Subcutaneous abdominal adipose tissue (tissue), 5 donors: Measurements from ENCODE around the gene CFAP65.

ENCODE experiments used
- H3K27ac ChIP-seq: one replicate; pipeline ENCODE4 v1.7.0; 2013; ENCODE audit warnings: low read depth, mild to moderate bottlenecking, inconsistent platforms, low read length, moderate library complexity
- H3K27me3 ChIP-seq, 5 donors: one replicate each; pipeline ENCODE4 v1.7.0; 2013; ENCODE audit warnings: low read length in 5 of 5, inconsistent platforms in 1 of 5; ENCODE audit not compliant: control insufficient read depth in 5 of 5, insufficient read depth in 4 of 5
- H3K36me3 ChIP-seq, 5 donors: one replicate each; pipeline ENCODE4 v1.7.0; 2013; ENCODE audit warnings: low read length in 5 of 5; ENCODE audit not compliant: control insufficient read depth in 5 of 5, insufficient read depth in 5 of 5
- H3K4me1 ChIP-seq, 5 donors: one replicate each; pipeline ENCODE4 v1.7.0; 2013; ENCODE audit warnings: low read length in 5 of 5, mild to moderate bottlenecking in 3 of 5, moderate library complexity in 1 of 5; ENCODE audit not compliant: control insufficient read depth in 5 of 5, insufficient read depth in 5 of 5
- H3K4me3 ChIP-seq, 5 donors: one replicate each; pipeline ENCODE4 v1.7.0; 2013; ENCODE audit warnings: low read length in 5 of 5, low read depth in 1 of 5
- H3K9ac ChIP-seq, 5 donors: one replicate each; pipeline ENCODE4 v1.7.0; 2013; ENCODE audit warnings: low read length in 5 of 5, mild to moderate bottlenecking in 4 of 5, moderate library complexity in 3 of 5
- H3K9me3 ChIP-seq, 5 donors: one replicate each; pipeline ENCODE4 v1.7.0; 2013; ENCODE audit warnings: low read length in 5 of 5; ENCODE audit not compliant: control insufficient read depth in 5 of 5
- donor health status: healthy.
- donor health status: healthy.
- donor health status: healthy.
- donor health status: healthy.
- donor health status: healthy.

The CFAP65 gene

DNA sequence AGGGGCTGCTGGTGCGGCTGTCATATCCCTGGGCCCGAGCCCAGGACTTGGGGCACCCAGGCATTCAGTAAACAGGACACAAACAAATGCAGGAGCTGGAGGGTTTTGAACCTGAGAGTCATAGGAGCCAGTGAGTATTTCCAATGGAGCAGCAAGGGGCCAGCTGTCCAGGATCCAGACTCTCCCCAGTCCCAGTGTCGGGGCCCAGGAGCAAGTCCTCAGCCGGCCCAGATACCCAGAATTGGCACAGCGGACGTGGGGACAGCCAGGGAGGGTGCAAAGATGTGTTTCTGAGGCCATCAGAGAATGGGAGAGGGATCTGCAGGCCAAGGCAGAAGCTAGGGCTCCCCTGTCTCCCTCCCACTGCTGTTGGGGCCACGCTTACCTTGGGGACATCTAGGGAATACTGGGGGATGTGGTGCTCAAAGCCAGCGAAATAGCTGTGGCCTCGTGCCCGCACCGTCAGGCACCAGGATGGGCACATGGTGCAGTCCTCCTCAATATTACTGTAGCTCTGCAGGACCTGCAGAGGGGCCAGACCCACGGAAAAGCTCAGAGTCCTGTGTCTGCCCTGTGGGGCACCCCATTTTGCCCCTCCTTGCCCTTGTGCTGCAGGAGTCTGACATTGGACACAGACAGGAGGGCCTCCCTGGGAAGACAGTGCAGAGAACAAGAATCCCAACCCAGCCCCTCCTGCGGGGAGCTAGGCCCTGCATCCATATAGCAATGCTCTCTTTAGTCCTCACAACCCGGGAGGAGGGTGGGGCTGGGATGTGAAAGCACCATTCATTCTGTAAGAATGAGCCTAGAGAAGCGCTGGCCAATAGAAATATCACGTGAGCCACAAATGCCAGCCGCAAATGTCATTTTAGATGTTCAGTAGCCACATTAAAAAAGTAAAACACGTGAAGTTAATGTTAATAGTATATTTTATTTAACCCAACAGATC, 15.4 kb downstream of the CFAP65 start:
- no peaks in the 10 kb centered on the region for H3K9me3 ChIP-seq
- H3K36me3 ChIP-seq, result no peaks in the 10 kb centered on the region
- H3K9ac ChIP-seq, result no peak overlapping the region
- no peak overlapping the region for H3K4me3 ChIP-seq
- H3K4me1 ChIP-seq, result no peaks in the 10 kb centered on the region
- no peak overlapping the region for H3K27ac ChIP-seq
- H3K27me3 ChIP-seq, result peaks cover 9 to 29% (median 15%) of the 10 kb centered on the region in 5 donors

DNA sequence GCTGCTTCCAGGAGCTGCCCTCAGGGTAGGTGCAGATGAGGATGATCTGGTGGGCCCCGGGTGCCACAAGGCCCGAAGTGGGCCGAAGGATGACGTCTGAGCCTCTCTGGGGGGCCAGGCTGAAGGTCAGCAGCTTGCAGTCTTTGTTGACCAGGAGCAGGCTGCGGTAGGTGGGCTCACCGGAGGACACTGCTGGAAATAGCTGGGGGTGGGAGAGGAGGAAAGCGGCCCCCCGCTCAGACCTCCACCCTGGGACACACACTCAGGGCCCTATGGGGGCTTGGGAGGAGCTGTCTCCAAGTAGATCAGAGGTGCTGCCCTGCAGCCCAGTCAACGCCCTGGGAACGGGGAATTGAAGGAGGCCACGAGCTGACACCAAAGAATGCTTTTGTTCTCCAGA, 17.3 kb downstream of the CFAP65 start:
- no peak overlapping the region for H3K27ac ChIP-seq
- H3K9me3 ChIP-seq, result no peaks in the 10 kb centered on the region
- peaks cover 0 to 20% (median 10%) of the 10 kb centered on the region in 5 donors for H3K27me3 ChIP-seq

DNA sequence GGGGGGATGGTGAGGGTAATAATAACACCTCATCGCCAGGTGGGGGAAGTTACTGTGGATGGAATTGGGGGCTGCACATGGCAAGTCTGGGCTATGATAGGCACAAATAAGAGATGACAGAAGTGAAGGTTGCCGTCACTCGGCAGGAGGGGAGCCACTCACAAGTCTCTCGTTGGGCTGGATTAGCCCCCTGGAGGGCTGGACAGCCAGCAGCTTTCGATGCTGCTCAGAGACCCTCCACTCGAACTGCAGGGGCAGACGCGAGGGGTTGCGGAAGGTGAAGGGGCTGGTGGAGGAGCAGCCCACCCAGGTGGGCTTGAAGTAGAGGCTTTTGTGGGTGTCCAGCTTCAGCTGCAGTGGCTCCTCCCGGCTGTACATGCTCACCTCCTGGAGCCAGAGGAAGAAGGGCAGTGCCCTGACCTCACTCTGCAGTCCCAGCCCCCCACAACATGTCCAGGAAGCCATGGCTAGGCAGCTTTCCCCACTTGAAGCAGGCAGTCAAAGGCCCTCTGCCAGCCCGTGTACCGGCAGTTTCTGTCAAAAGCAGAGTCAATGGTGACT, 18.2 kb downstream of the CFAP65 start:
- Histone ChIP-seq H3K9me3 (no peaks in the 10 kb centered on the region), H3K4me3 (no peak overlapping the region), H3K27me3 (peaks cover 0 to 24% (median 16%) of the 10 kb centered on the region in 5 donors), H3K36me3 (no peaks in the 10 kb centered on the region), H3K27ac (no peak overlapping the region), H3K4me1 (peaks cover 0 to 2% (median 0%) of the 10 kb centered on the region in 5 donors), H3K9ac (no peak overlapping the region)

More for the DNA sequence above, 17.3 kb downstream of the CFAP65 start:
- Histone ChIP-seq H3K9ac (no peak overlapping the region), H3K4me1 (peaks cover 0 to 2% (median 0%) of the 10 kb centered on the region in 5 donors), H3K36me3 (no peaks in the 10 kb centered on the region), H3K4me3 (no peak overlapping the region)

DNA sequence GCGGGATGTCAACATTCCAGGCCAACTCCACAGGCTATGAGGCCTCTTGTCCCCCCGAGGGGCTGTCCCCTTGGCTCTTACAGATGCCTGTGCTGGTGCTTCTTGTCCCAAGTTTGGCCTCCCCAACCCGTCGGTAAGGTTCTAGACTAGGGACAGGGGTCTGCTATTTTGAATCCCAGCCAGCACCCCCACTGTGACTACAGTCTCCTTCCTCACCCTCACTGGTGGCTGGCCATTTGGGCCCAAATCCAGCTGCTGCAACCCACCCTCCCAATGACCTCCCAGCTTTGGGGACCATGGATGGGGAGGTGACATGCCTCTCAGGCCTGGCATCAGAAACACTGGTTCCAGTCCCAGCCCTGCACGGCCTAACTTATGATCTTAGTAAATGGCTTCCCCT, 18.7 kb downstream of the CFAP65 start:
- peaks cover 2 to 27% (median 18%) of the 10 kb centered on the region in 5 donors for H3K27me3 ChIP-seq
- no peak overlapping the region for H3K27ac ChIP-seq
- H3K4me1 ChIP-seq, result peaks cover 0 to 2% (median 0%) of the 10 kb centered on the region in 5 donors
- no peak overlapping the region for H3K9ac ChIP-seq
- no peaks in the 10 kb centered on the region for H3K9me3 ChIP-seq
- H3K4me3 ChIP-seq, result no peak overlapping the region
- no peaks in the 10 kb centered on the region for H3K36me3 ChIP-seq

DNA sequence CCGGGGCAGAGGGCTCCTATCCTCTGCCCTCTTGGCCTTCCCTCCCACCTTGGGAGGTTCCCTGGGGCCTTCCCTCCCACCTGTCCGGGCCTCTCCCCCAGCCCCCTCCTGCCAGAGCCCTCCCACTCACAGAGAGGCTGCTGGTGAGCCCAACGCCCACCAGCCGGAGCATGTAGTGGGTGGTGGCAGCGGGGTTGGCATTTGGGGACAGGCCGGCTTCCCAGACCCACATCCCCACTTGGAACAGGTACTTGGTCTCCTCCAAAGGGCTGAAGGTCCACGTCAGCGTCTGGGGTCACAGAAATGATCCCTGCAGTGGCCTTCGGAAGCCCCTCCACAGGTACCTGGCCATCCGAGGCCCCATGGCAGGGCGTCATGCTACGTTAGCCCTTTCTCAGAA, 19.3 kb downstream of the CFAP65 start:
- peaks cover 4 to 30% (median 16%) of the 10 kb centered on the region in 5 donors for H3K27me3 ChIP-seq
- H3K36me3 ChIP-seq, result no peaks in the 10 kb centered on the region
- H3K4me1 ChIP-seq, result peaks cover 0 to 2% (median 0%) of the 10 kb centered on the region in 5 donors
- H3K9me3 ChIP-seq, result no peaks in the 10 kb centered on the region
- H3K9ac ChIP-seq, result no peak overlapping the region
- no peak overlapping the region for H3K4me3 ChIP-seq
- no peak overlapping the region for H3K27ac ChIP-seq

DNA sequence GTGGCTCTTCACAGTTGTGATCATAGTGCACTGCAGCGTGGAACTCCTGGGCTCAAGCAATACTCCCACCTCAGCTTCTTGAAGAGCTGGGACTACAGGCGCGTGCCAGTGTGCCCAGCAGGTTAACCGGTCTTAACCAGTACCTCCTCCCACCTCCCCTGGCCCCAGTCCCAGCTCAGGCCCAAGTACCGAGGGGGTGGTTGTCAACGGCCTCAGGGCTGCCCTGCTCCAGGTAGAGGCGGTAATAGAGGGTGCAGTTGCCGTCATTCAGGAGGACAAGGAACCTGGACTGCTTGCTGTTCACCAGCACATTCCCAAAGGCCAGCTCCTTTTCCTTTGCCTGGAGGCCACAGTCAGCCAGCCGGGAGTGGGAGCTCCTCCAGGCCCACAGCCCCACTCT, 19.7 kb downstream of the CFAP65 start:
- Histone ChIP-seq H3K27me3 (peaks cover 4 to 30% (median 16%) of the 10 kb centered on the region in 5 donors), H3K27ac (no peak overlapping the region), H3K4me1 (peaks cover 0 to 2% (median 0%) of the 10 kb centered on the region in 5 donors)

DNA sequence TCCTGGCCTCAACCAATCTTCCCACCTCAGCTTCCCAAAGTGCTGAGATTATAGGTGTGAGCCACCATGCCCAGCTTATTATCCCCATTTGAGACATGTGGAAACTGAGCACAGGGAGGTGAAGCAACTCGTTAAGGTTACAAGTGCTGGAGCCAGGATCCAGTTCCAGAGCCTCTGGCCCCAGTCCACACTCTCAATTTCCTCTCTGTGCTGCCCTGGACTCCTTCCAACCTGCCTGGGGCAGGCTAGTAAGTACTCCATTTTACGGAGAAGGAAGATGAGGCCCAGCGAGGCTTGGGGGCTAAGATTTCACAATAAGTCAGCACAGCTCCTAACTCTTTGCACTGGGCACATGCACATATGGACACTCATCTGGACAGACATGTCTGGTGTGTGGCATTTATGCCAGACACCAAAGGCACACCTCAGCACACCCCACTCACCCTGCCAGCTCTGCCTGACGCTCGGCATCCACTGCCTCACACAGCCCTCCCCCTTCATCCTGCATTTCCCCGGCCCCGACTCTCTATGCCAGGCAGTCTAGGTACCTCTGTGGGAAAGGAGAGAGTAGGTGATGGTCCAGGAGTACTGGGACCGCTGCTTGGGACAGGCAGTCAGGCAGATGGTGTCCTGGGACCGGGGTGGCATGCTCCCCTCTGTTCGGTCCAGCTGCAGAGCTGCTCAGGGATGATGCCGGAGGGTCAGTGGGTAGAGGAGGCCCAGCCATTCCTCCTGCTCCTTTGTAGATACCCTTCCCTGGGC, 20.5 kb downstream of the CFAP65 start:
- H3K27me3 ChIP-seq, result peaks cover 4 to 30% (median 16%) of the 10 kb centered on the region in 5 donors
- peaks cover 0 to 2% (median 0%) of the 10 kb centered on the region in 5 donors for H3K4me1 ChIP-seq

More for the DNA sequence above, 19.7 kb downstream of the CFAP65 start:
- no peak overlapping the region for H3K9ac ChIP-seq
- H3K36me3 ChIP-seq, result no peaks in the 10 kb centered on the region
- H3K4me3 ChIP-seq, result no peak overlapping the region
- H3K9me3 ChIP-seq, result no peaks in the 10 kb centered on the region

DNA sequence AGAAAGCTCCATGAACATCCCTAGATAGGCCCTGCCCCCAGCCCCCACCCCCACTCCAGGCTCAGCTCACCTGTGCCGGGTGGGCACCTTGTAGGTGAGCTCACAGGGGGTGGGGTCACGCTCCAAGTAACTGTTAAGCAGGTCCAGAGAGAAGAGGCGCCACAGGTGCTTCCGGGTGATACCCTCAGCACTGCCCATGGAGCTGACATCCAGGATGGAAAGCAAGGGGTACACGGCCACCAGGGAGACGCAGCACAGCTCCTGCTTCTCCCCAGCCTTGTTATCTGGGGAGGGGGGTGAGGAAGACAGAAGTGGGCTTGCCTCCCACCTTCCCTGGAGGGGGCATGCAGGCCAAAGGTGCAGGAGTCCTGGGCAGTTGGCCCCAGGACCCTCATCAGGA, 21.9 kb downstream of the CFAP65 start:
- H3K9me3 ChIP-seq, result no peaks in the 10 kb centered on the region
- peaks cover 0 to 2% (median 0%) of the 10 kb centered on the region in 5 donors for H3K4me1 ChIP-seq
- H3K9ac ChIP-seq, result no peak overlapping the region
- H3K4me3 ChIP-seq, result no peak overlapping the region
- H3K27me3 ChIP-seq, result peaks cover 4 to 30% (median 16%) of the 10 kb centered on the region in 5 donors
- H3K36me3 ChIP-seq, result no peaks in the 10 kb centered on the region
- H3K27ac ChIP-seq, result no peak overlapping the region

More for the DNA sequence above, 20.5 kb downstream of the CFAP65 start:
- no peak overlapping the region for H3K4me3 ChIP-seq
- H3K9ac ChIP-seq, result no peak overlapping the region
- no peaks in the 10 kb centered on the region for H3K36me3 ChIP-seq
- H3K9me3 ChIP-seq, result no peaks in the 10 kb centered on the region
- no peak overlapping the region for H3K27ac ChIP-seq

DNA sequence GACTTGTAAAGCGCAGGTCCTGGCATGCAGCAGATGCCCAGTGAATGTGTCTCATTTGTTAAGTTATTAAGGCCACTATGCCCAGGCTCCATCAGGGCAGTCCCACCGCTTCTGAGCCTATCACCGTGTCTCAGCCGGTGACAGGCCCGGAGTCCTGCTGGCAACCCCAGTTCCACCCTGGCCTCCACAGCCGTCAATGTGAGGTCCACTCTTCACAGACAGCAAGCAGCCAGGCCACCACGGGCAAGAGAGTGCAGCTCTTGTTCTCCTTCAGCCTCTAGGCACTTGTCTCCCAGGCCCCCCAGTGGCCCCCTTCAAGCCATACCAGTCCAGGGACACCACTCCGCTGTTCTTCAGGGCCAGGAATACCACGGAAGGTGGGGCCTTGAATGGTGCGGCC, 22.6 kb downstream of the CFAP65 start:
- no peak overlapping the region for H3K27ac ChIP-seq
- peaks cover 0 to 2% (median 0%) of the 10 kb centered on the region in 5 donors for H3K4me1 ChIP-seq
- no peak overlapping the region for H3K4me3 ChIP-seq
- no peaks in the 10 kb centered on the region for H3K36me3 ChIP-seq
- no peak overlapping the region for H3K9ac ChIP-seq
- no peaks in the 10 kb centered on the region for H3K9me3 ChIP-seq
- H3K27me3 ChIP-seq, result peaks cover 4 to 27% (median 18%) of the 10 kb centered on the region in 5 donors
